ENCODE results near the gene FRMD3.
A peak's percentile ranks its signal among the peaks of the same experiment; 100 is the strongest.

The FRMD3 gene

DNA sequence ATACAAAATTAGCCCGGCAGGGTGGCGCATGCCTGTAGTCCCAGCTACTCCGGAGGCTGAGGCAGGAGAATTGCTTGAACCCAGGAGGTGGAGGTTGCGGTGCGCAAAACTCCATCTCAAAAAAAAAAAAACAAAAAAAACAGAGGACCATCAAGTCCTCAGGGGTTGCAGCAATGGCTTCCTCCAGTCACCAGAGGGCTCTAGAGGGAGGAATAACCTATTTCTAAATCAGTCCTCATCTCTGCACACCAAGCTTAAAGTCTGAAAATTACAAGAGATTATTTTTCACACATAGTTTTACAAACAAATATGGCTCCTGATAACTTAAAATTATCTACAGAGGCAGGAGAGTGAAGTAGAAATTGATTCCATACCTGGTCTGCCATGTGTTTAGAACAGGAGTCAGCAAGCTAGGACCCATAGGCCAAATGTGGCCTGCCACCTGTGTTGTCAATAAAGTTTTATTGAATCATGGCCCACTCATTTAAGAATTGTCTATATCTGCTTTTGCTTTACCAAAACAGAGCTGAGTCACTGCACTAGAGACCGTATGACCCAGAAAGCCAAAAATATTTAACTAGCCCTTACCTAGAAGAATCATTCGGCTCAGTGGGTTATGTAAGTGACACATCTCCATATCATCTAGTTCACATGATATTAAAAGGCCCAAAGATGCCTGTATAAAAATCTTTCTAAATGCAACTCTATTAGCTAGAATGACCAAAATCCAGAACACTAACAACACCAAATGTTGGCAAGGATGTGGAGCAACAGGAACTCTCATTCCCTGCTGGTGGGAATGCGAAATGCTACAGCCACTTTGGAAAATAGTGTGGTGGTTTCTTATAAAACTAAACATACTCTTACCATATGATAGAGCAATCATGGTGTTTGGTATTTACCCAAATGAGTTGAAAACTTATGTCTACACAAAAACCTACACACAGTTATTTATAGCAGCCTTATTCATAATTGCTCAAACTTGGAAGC lies 207.7 kb downstream of the FRMD3 start:
- no peak for DNase-seq (ENCODE audit: low spot score)

- no peak for DNase-seq (ENCODE audit: low spot score)
These were observed 210.2 kb downstream of the FRMD3 start for GRCh38 chr9:83327750-83328622.

DNA sequence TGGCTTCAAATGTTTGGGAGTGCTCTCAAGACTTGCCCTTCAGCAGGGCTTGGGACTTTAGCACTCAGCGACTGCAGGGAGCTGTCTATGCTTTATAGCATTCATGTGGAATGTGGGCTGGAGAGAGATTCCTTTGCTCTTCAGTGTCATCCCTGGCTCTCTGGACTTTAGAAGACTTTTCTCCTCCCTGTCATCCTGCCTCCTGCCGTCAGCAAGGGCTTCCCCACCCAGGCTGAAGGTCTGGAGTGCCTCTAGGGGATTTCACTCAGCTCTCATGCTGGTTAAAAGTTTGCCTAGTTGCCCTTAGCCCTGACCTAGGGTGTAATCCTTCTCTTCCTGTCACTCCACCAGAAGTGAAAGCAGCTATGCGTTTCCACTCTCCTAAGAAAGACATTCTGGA lies 210.9 kb downstream of the FRMD3 start:
- no peak for DNase-seq (ENCODE audit: low spot score)

DNA sequence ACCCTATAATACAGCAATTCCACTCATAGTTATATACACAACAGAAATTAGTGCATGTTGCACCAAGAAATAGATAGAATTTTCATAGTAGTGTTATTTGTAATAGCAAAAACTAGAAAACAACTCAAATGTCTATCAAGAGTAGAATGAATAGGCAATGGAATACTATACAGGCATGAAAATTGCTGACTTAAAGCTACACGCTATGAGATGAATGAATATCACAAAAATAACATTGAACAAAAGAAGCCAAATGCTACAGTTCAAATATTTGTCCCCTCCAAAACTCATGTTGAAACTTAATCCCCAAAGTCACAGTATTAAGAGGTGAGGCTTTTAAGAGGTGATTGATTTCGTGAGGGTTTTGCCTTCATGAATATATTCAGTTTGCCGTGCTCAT lies 215.1 kb downstream of the FRMD3 start:
- no peak for DNase-seq (ENCODE audit: low spot score)

- no peak for DNase-seq (ENCODE audit: low spot score)
These were observed 215.8 kb downstream of the FRMD3 start for GRCh38 chr9:83322438-83322837.

- no peak for DNase-seq (ENCODE audit: low spot score)
These were observed 221.0 kb downstream of the FRMD3 start for GRCh38 chr9:83317244-83317643.

DNA sequence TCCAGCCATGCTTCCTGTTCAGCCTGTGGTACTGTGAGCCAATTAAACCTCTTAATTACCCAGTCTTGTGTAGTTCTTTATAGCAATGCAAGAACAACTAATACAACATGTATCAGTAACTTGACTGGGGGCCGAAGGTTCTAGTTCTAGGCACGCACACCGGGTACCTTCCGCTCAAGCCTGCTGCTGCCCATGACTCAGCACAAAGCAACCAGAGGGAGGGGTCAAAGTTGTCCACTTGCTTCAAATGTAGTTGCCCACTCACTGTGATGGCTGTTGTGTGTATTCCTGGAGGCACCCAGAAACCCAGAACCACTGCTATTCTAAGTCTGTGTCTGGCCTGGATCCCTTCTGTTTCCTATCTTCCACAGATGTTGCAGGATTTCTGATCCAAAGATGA lies 222.6 kb downstream of the FRMD3 start:
- no peak for DNase-seq (ENCODE audit: low spot score)

DNA sequence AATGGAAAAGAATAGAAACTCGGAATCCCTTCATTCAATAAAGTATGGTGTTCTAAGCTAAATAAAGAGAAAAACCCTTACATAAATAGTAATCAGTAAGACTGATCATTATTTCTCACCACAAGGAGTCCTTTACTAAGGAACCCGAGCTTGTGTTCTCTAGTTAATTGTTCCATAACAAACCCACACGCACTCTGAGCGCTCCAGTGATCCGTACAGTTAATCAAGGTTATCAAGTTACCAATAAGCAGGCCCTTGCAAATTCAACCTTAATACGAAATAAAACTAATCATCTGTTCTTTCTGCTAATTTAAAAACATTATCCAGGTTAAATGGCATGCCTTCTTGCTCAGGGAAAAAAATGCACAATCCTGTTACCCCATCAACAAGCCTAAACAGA lies 224.4 kb downstream of the FRMD3 start:
- no peak for DNase-seq (ENCODE audit: low spot score)

DNA sequence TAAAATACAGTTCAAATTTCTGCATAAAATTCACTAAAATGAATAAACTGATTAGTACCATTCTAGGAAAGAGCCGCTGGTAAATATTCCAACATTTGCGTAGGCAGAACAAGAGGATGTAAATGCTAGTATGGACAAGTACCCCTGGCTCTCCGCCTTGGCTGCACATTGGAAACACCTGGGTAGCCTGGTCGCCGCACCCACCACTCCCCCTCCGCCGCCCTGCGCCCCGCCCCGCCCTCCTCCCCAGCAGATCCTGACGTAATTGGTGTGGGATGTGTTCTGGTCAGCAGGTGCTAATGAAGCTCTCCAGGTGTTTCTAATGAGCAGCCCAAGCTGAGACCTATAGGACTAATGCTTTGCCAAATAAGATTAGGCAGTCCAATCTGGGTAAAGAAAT lies 225.7 kb downstream of the FRMD3 start:
- DNase-seq (ENCODE audit: low spot score): no peak

DNA sequence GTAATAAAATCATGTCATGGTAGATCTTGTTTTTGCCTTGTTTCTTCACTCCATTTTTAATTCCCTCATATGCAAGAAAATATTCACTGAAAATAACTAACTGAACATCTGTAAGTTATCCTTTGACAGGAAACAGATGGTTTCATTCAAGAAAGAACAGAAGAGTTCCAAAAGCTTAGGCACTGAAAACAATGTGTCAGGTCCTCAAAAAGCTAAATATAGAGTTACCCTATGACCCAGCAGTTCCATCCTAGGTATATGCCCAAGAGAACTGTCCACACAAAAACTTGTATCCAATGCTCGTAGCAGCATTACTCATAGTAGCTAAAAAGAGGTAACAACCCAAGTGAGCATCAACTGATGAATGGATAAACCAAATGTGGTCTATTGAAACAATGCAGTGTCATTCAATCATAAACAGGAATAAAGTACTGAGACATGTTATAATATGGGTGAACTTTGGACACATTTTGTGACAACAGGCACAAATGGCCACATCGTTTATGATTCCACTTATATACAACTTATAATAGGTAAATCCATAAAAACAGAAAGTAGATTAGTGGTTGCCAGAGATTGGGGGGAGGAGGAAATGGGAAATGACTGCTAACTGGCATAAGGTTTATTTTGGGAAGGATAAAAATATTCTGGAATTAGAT lies 231.0 kb downstream of the FRMD3 start:
- DNase-seq (ENCODE audit: low spot score): no peak

- peak; percentile 35 for DNase-seq (ENCODE audit: low spot score)
These were observed 233.5 kb downstream of the FRMD3 start for GRCh38 chr9:83304686-83305085.

GRCh38 chr9:83299571-83299970 lies 238.6 kb downstream of the FRMD3 start:
- peak; percentile 54 for DNase-seq (ENCODE audit: low spot score)

DNA sequence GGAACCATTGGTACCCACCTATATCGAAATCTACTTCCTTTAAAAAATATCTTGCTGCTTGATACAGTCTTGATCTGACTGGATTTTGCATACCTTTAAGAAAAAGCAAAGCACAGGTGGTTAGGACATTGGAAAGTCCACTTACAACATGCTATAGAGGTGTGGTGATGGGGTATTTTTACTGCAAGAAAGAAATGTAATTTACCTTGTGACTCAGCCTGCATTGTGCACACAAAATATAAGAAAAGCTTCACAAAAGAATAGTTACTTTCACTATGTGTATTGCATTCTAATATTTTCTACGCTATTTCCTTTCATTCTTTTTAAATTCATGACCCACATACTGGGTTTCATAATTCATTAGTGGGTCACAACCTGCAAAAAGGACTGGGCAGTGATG lies 239.1 kb downstream of the FRMD3 start:
- no peak for DNase-seq (ENCODE audit: low spot score)

GRCh38 chr9:83296123-83296522 lies 242.1 kb downstream of the FRMD3 start:
- DNase-seq (ENCODE audit: low spot score): no peak

GRCh38 chr9:83294816-83295215 lies 243.4 kb downstream of the FRMD3 start:
- no peak for DNase-seq (ENCODE audit: low spot score)

- DNase-seq (ENCODE audit: low spot score): no peak
These were observed 247.0 kb downstream of the FRMD3 start for GRCh38 chr9:83291196-83291595.

DNA sequence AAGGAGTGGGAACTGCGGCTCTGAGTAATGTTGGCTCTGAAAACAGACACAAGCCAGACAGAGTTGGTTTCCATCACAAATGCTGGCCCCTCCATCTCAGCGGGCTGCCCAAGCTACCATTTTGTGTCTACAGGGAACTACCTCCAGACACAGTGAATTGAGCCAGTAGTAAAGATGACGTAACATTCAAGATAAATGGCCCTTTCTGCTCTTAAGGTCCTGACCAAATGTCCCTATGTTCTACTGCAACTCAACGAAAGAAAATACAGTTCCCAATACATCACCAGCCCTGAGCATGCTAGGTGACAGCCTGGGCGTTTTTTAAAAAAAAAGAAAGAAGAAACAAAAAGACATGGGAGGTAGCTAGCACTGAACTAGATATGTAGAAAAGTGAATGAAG lies 247.5 kb downstream of the FRMD3 start:
- DNase-seq (ENCODE audit: low spot score): no peak

DNA sequence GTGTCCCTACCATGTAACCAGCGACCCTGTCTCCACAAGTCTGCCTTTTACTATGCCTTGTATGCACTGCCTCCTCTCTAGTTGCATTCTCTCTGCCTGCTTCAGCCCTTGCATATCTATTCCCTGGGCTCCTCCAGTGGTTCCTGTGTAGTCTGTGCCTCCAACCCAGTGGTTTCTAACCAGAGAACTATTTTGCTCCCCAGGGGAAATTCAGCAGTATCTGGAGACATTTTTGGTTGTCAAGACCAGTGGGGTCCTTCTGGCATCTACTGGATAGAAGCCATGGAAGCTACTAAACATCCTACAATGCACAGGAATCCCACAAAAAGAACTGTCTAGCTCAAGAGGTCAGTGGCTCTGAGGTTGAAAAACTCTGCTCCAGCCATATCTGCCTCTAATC lies 251.2 kb downstream of the FRMD3 start:
- DNase-seq (ENCODE audit: low spot score): no peak

- no peak for DNase-seq (ENCODE audit: low spot score)
These were observed 252.6 kb downstream of the FRMD3 start for GRCh38 chr9:83285445-83286225.

DNA sequence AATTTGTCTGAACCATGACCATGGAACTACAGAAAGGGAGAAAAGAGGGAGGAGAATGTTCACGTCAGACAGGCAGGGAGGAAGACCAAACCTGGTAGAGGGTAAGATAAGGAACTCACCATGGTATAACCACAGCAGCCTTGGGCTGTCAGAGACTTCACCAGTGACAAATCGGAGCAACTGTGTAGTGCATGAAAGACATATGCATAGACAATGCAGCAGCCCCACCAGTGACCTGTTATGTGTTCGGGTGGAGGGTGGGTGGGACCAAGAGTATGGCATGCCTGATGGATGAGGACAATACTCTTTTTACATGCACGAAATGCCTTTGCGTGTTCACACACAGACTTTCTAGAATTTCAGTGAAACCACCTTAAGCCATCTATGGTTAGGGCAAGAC lies 253.5 kb downstream of the FRMD3 start:
- no peak for DNase-seq (ENCODE audit: low spot score)

- no peak for DNase-seq (ENCODE audit: low spot score)
These were observed 254.7 kb downstream of the FRMD3 start for GRCh38 chr9:83283528-83283927.
